ENCODE results near the gene CHRNA4. TPM values are rescaled to one million over a fixed set of nuclear protein-coding genes. Genes with fewer than 3 reads are reported as not detected.
"Not testable (repeated sequence)": the region's sequence is repeated elsewhere in the genome, so short reads cannot be mapped to it uniquely, and the experiment has no call there.

The CHRNA4 gene
- total RNA-seq, 1 donor from 2014 or later, result not detected

DNA sequence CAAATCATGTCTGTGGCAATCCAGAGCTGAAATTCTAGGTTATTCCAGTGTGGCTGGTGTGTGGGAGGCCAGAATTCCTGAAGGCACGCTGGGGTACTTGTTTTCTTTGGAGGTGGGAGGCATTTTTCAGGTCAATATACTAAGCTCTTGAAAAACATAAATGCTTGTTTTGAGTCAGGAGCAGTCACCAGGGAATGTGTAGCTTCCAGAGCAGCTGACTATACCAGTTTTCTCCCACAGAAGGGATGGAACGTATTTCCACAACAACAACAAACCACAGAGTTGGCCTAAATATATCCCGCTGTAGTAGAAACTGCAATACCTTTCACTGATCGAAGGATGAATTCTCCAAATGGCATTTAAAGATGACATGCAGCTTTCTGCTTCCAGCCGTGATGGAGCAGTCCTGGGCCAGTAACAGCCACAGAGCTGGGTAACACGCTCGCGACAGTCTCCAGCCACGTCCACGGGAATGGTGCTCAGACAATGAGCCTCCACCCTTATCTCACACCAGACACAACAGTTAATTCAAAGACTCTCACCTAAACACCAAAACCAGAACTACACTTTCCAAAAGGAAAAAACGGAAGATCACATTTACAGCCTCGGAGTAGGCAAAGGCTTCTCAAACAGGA is 23.2 kb downstream of the CHRNA4 start:
- POLR2A ChIA-PET, result no interaction called here
- Mint-ChIP-seq H3K9me3 (peaks cover 4% of the 10 kb centered on the region), H3K4me1 (no peaks in the 10 kb centered on the region), H3K27me3 (peaks cover 14% of the 10 kb centered on the region), H3K36me3 (ENCODE audit: low read depth) (no peaks in the 10 kb centered on the region), H3K27ac (no peak overlapping the region), H3K4me3 (no peak overlapping the region)
- TF ChIP-seq, protein P1, sequence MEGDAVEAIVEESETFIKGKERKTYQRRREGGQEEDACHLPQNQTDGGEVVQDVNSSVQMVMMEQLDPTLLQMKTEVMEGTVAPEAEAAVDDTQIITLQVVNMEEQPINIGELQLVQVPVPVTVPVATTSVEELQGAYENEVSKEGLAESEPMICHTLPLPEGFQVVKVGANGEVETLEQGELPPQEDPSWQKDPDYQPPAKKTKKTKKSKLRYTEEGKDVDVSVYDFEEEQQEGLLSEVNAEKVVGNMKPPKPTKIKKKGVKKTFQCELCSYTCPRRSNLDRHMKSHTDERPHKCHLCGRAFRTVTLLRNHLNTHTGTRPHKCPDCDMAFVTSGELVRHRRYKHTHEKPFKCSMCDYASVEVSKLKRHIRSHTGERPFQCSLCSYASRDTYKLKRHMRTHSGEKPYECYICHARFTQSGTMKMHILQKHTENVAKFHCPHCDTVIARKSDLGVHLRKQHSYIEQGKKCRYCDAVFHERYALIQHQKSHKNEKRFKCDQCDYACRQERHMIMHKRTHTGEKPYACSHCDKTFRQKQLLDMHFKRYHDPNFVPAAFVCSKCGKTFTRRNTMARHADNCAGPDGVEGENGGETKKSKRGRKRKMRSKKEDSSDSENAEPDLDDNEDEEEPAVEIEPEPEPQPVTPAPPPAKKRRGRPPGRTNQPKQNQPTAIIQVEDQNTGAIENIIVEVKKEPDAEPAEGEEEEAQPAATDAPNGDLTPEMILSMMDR (IDR thresholded peaks at IDR 0.05), result no peak
- CTCF ChIA-PET, result no interaction called here
- DNase-seq, result no peak
- ATAC-seq (ENCODE audit: low read depth), result no peak
- intact Hi-C loops (cut with micrococcal nuclease), result no loop called here

DNA sequence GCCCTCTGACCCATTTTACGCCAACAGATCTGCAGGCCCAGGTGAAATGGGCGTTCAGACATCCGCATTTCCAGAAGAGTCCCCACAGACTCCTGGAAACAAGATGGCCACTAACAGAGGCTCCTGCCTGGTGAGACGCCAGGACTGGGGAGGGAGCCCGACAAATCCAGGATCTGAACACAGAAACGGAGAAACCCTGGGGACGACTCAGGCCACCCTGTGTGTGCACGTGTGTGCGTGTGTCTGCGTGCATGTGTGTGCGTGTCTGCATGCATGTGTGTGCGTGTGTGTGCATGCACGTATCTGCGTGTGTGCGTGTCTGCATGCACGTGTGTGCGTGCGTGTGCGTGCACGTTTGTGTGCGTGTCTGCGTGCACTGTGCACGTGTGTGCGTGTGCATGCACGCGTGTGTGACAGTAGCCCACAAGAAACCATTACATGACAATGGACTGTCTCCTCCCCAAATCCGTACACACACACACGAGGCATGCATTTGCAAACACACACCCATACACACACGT is 24.9 kb downstream of the CHRNA4 start:
- H3K4me1 Mint-ChIP-seq, result no peaks in the 10 kb centered on the region
- H3K27me3 Mint-ChIP-seq, result peaks cover 14% of the 10 kb centered on the region
- no peaks in the 10 kb centered on the region for H3K36me3 Mint-ChIP-seq (ENCODE audit: low read depth)
- no peak overlapping the region for H3K4me3 Mint-ChIP-seq
- intact Hi-C loops (cut with micrococcal nuclease), result no loop called here
- H3K27ac Mint-ChIP-seq, result no peak overlapping the region
- CTCF ChIA-PET, result no interaction called here
- TF ChIP-seq, protein P1 (IDR thresholded peaks at IDR 0.05), result no peak
- POLR2A ChIA-PET, result no interaction called here
- ATAC-seq (ENCODE audit: low read depth) (no peak), DNase-seq (no peak)
- peaks cover 10% of the 10 kb centered on the region for H3K9me3 Mint-ChIP-seq

DNA sequence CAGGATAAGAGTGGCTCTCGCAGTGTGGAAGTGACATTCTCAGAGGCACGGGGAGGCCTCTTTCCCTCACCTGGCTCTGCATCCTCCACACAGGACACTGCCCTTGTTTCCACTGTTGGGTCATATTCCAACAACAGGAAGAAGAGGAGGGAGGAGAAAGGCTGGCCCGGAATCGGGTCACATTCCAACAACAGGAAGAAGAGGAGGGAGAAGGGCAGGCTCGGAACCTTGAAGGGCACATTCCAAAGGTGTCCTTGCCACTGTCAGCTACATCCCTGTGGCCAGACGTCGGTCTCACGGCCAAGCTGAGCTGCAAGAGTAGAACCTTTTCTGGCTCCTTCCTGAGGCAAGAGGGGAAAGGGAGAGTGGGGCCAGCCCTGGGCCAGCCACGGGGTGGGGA is 25.4 kb downstream of the CHRNA4 start:
- TF ChIP-seq, protein P1 (IDR thresholded peaks at IDR 0.05), result no peak
- H3K27me3 Mint-ChIP-seq, result peaks cover 14% of the 10 kb centered on the region
- peaks cover 10% of the 10 kb centered on the region for H3K9me3 Mint-ChIP-seq
- ATAC-seq (ENCODE audit: low read depth) (no peak), DNase-seq (no peak)
- intact Hi-C loops (cut with micrococcal nuclease), result no loop called here
- no peaks in the 10 kb centered on the region for H3K4me1 Mint-ChIP-seq
- no peak overlapping the region for H3K27ac Mint-ChIP-seq
- ChIA-PET CTCF (no interaction called here), POLR2A (no interaction called here)
- H3K36me3 Mint-ChIP-seq (ENCODE audit: low read depth), result no peaks in the 10 kb centered on the region
- H3K4me3 Mint-ChIP-seq, result no peak overlapping the region

DNA sequence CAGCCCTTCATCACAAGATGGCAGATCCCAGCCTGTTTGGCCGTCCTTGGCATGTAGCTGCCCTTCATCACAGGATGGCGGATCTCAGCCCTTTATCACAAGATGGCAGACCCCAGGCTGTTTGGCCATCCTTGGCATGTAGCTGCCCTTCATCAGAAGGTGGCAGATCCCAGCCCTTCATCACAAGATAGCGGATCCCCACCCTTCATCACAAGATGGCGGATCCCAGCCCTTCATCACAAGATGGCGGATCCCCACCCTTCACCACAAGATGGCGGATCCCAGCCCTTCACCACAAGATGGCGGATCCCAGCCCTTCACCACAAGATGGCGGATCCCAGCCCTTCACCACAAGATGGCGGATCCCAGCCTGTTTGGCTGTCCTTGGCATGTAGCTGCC is 26.1 kb downstream of the CHRNA4 start:
- intact Hi-C loops (cut with micrococcal nuclease); H3K27ac Mint-ChIP-seq; ATAC-seq (ENCODE audit: low read depth); POLR2A ChIA-PET; H3K4me3 Mint-ChIP-seq; CTCF ChIA-PET; DNase-seq; H3K36me3 Mint-ChIP-seq (ENCODE audit: low read depth); H3K4me1 Mint-ChIP-seq: not testable (repeated sequence)
- Mint-ChIP-seq H3K27me3 (peaks cover 14% of the 10 kb centered on the region), H3K9me3 (peaks cover 10% of the 10 kb centered on the region)

DNA sequence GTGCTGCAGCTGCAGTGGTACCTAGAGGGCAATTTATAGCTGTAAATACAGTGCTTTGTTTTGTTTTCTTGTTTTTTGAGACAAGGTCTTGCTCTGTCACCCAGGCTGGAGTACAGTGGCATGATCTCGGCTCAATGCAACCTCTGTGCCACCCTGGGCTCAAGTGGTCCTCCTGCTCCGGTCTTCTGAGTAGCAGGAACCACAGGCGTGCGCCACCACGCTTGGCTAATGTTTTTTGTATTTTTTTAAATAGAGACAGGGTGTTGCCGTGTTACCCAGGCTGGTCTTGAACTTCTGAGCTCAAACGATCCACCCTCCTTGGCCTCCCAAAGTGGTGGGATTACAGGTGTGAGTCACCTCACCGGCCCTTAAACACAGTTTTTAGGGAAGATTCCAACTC is 26.8 kb downstream of the CHRNA4 start:
- no peak for ATAC-seq (ENCODE audit: low read depth)
- Mint-ChIP-seq H3K9me3 (peaks cover 6% of the 10 kb centered on the region), H3K36me3 (ENCODE audit: low read depth) (no peaks in the 10 kb centered on the region), H3K4me1 (no peaks in the 10 kb centered on the region), H3K27ac (no peak overlapping the region), H3K4me3 (no peak overlapping the region), H3K27me3 (peaks cover 14% of the 10 kb centered on the region)
- CTCF ChIA-PET, result no interaction called here
- no peak for DNase-seq
- intact Hi-C loops (cut with micrococcal nuclease), result no loop called here
- TF ChIP-seq, protein P1 (IDR thresholded peaks at IDR 0.05), result no peak
- POLR2A ChIA-PET, result no interaction called here

Data from activated B cell treated with CpG ODN at 0.5 μM for 24 hours (primary cell).